ENCODE measurements around the gene TRIM3.

The TRIM3 gene

GRCh38 chr11:6406370-6406769 lies 67.4 kb downstream of the TRIM3 start:
- no peak overlapping the region for H3K9ac ChIP-seq (ENCODE audit: insufficient read length)
- peaks cover 14% of the 10 kb centered on the region for H3K36me3 ChIP-seq (ENCODE audit: insufficient read depth, low read length)
- H3K27ac ChIP-seq: no peak overlapping the region
- no peak for DNase-seq (ENCODE audit: low read depth, low spot score)
- no peak overlapping the region for H3K4me3 ChIP-seq
- no peaks in the 10 kb centered on the region for H3K9me3 ChIP-seq (ENCODE audit: low read depth, low read length)
- TF ChIP-seq EZH2 (IDR thresholded peaks at IDR 0.05) (no peak), FOXP2 (optimal IDR thresholded peaks at IDR 0.05; ENCODE audit: control extremely low read depth, extremely low read length, insufficient read depth) (no peak), POLR2AphosphoS5 (IDR thresholded peaks at IDR 0.05; ENCODE audit: borderline replicate concordance, low read depth, low read length) (no peak)

DNA sequence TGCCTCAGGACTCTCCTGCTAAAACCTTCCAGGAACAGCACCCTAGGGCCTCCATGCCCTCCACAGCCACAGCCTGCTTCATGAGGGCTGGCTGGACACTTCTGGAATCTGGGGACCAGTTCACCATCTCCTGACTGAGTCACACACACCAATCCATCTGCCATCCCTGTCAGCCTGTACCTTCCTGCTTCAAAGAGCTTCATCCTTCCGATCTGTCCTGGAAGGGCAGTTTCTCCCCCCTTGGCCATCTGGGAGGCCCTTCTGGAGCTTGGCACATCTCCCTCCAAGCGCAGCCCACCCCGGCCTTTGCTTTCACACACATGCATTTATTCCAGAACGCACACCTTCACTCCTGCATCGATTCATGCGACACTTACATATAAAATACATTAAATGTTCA lies 67.9 kb downstream of the TRIM3 start:
- H3K36me3 ChIP-seq (ENCODE audit: insufficient read depth, low read length): peaks cover 14% of the 10 kb centered on the region
- no peak for DNase-seq (ENCODE audit: low read depth, low spot score)
- no peak overlapping the region for H3K9ac ChIP-seq (ENCODE audit: insufficient read length)
- no peak overlapping the region for H3K27ac ChIP-seq
- H3K4me3 ChIP-seq: no peak overlapping the region
- TF ChIP-seq POLR2AphosphoS5 (IDR thresholded peaks at IDR 0.05; ENCODE audit: borderline replicate concordance, low read depth, low read length): no peak
- TF ChIP-seq EZH2 (IDR thresholded peaks at IDR 0.05): no peak
- no peak for TF ChIP-seq FOXP2 (optimal IDR thresholded peaks at IDR 0.05; ENCODE audit: control extremely low read depth, extremely low read length, insufficient read depth)
- no peaks in the 10 kb centered on the region for H3K9me3 ChIP-seq (ENCODE audit: low read depth, low read length)

DNA sequence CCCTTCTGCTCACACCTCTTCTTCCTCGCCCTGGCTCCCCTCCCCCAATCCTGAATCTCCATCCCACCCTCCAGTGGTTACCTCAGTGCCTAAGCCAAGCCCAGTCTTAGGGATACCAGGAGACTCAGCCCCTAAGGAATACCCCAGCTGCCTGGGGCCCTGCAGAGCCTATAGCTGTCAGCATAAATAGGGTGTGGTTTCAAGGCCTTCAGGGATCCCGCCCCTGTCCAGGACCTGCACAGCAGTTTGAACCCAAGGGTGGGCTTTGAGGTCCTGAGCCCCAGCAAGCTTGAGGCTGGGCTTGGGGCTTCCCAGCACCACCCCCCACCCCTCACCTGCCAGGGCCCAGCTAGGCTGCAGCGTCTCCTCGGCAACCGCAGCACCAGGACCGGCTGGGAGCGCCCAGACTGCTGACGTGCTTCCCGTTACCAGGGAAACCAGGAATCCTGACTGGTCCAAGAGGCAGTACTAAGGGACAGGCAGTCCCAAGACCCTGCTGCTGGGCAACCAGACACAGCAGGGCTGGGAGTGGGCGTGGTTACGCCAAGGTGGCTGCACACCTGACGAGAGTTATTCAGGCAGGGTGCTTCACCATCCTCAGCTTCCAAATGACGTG lies 68.6 kb downstream of the TRIM3 start:
- Histone ChIP-seq H3K9me3 (ENCODE audit: low read depth, low read length) (no peaks in the 10 kb centered on the region), H3K36me3 (ENCODE audit: insufficient read depth, low read length) (peaks cover 18% of the 10 kb centered on the region), H3K27ac (no peak overlapping the region), H3K9ac (ENCODE audit: insufficient read length) (no peak overlapping the region), H3K4me3 (no peak overlapping the region)
- DNase-seq (ENCODE audit: low read depth, low spot score): no peak
- no peak for TF ChIP-seq FOXP2 (optimal IDR thresholded peaks at IDR 0.05; ENCODE audit: control extremely low read depth, extremely low read length, insufficient read depth)
- TF ChIP-seq EZH2 (IDR thresholded peaks at IDR 0.05): no peak
- TF ChIP-seq POLR2AphosphoS5 (IDR thresholded peaks at IDR 0.05; ENCODE audit: borderline replicate concordance, low read depth, low read length): no peak

GRCh38 chr11:6404342-6405051 lies 69.2 kb downstream of the TRIM3 start:
- Histone ChIP-seq H3K36me3 (ENCODE audit: insufficient read depth, low read length) (peaks cover 14% of the 10 kb centered on the region), H3K9ac (ENCODE audit: insufficient read length) (no peak overlapping the region), H3K27ac (no peak overlapping the region), H3K9me3 (ENCODE audit: low read depth, low read length) (no peaks in the 10 kb centered on the region), H3K4me3 (no peak overlapping the region)
- DNase-seq (ENCODE audit: low read depth, low spot score): no peak
- TF ChIP-seq FOXP2 (optimal IDR thresholded peaks at IDR 0.05; ENCODE audit: control extremely low read depth, extremely low read length, insufficient read depth): no peak
- TF ChIP-seq EZH2 (IDR thresholded peaks at IDR 0.05): no peak
- TF ChIP-seq POLR2AphosphoS5 (IDR thresholded peaks at IDR 0.05; ENCODE audit: borderline replicate concordance, low read depth, low read length): no peak

DNA sequence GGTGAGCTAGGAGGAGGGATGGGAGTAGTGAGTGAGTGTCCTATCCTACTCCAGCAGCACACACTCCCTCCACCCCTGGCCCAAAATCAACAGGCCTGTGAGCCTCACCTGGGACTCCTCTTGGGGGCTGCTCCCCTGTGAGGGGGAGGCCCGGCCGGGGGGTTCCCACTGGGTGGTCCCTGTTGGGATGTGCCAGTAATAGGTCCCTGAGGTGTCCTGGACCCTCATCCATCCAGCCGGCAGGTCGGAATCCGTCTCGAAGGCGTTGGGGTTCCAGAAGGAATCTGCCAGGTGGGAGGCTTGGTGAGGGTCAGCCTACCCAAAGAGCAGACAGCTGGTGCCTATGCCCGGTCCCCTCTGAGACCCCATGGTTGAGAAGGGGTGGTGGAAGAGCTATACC lies 70.2 kb downstream of the TRIM3 start:
- H3K4me3 ChIP-seq: no peak overlapping the region
- H3K9me3 ChIP-seq (ENCODE audit: low read depth, low read length): no peaks in the 10 kb centered on the region
- no peak for DNase-seq (ENCODE audit: low read depth, low spot score)
- H3K36me3 ChIP-seq (ENCODE audit: insufficient read depth, low read length): peaks cover 7% of the 10 kb centered on the region; the same call in 1 of the 2 replicates
- TF ChIP-seq FOXP2 (optimal IDR thresholded peaks at IDR 0.05; ENCODE audit: control extremely low read depth, extremely low read length, insufficient read depth): no peak
- TF ChIP-seq EZH2 (IDR thresholded peaks at IDR 0.05): no peak
- no peak for TF ChIP-seq POLR2AphosphoS5 (IDR thresholded peaks at IDR 0.05; ENCODE audit: borderline replicate concordance, low read depth, low read length)
- H3K9ac ChIP-seq (ENCODE audit: insufficient read length): no peak overlapping the region
- H3K27ac ChIP-seq: no peak overlapping the region

GRCh38 chr11:6402561-6402981 lies 71.2 kb downstream of the TRIM3 start:
- Histone ChIP-seq H3K36me3 (ENCODE audit: insufficient read depth, low read length) (peaks cover 7% of the 10 kb centered on the region; the same call in 1 of the 2 replicates), H3K9ac (ENCODE audit: insufficient read length) (no peak overlapping the region), H3K9me3 (ENCODE audit: low read depth, low read length) (no peaks in the 10 kb centered on the region), H3K27ac (no peak overlapping the region), H3K4me3 (no peak overlapping the region)
- TF ChIP-seq FOXP2 (optimal IDR thresholded peaks at IDR 0.05; ENCODE audit: control extremely low read depth, extremely low read length, insufficient read depth): no peak
- TF ChIP-seq POLR2AphosphoS5 (IDR thresholded peaks at IDR 0.05; ENCODE audit: borderline replicate concordance, low read depth, low read length): no peak
- no peak for TF ChIP-seq EZH2 (IDR thresholded peaks at IDR 0.05)
- DNase-seq (ENCODE audit: low read depth, low spot score): no peak

DNA sequence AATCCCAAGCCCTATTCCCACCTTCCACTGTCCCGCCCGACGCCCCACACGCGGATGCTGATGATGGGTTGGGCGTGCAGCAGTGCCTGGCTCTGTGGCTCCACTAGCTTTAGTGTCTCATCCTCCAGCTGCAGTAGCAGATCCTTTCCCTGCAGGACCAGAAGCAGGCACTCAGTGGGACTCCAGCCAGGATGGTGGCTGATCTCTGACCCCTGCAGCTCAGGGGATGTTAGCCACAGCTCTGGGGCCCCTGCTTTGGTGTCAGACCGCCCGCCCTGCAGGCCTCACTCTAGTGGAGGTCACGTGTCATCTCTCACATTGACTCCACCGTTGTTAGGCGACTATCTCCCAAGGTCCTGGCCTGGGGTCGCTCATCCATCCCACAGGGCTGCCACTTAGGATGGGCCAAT lies 71.7 kb downstream of the TRIM3 start:
- no peak for DNase-seq (ENCODE audit: low read depth, low spot score)
- H3K4me3 ChIP-seq: no peak overlapping the region
- H3K9ac ChIP-seq (ENCODE audit: insufficient read length): no peak overlapping the region
- peaks cover 7% of the 10 kb centered on the region; the same call in 1 of the 2 replicates for H3K36me3 ChIP-seq (ENCODE audit: insufficient read depth, low read length)
- no peaks in the 10 kb centered on the region for H3K9me3 ChIP-seq (ENCODE audit: low read depth, low read length)
- no peak overlapping the region for H3K27ac ChIP-seq
- TF ChIP-seq EZH2 (IDR thresholded peaks at IDR 0.05): no peak
- TF ChIP-seq FOXP2 (optimal IDR thresholded peaks at IDR 0.05; ENCODE audit: control extremely low read depth, extremely low read length, insufficient read depth): no peak
- TF ChIP-seq POLR2AphosphoS5 (IDR thresholded peaks at IDR 0.05; ENCODE audit: borderline replicate concordance, low read depth, low read length): no peak

GRCh38 chr11:6401464-6401863 lies 72.3 kb downstream of the TRIM3 start:
- H3K27ac ChIP-seq: no peak overlapping the region
- TF ChIP-seq FOXP2 (optimal IDR thresholded peaks at IDR 0.05; ENCODE audit: control extremely low read depth, extremely low read length, insufficient read depth) (no peak), POLR2AphosphoS5 (IDR thresholded peaks at IDR 0.05; ENCODE audit: borderline replicate concordance, low read depth, low read length) (no peak), EZH2 (IDR thresholded peaks at IDR 0.05) (no peak)
- DNase-seq (ENCODE audit: low read depth, low spot score): no peak

More at GRCh38 chr11:6401464-6401863, 72.3 kb downstream of the TRIM3 start:
- H3K9me3 ChIP-seq (ENCODE audit: low read depth, low read length): no peaks in the 10 kb centered on the region
- H3K4me3 ChIP-seq: no peak overlapping the region
- H3K36me3 ChIP-seq (ENCODE audit: insufficient read depth, low read length): peaks cover 7% of the 10 kb centered on the region; the same call in 1 of the 2 replicates
- H3K9ac ChIP-seq (ENCODE audit: insufficient read length): no peak overlapping the region
